ENCODE measurements around the gene TBC1D21.

The TBC1D21 gene

GRCh38 chr15:73881579-73882320, 8.4 kb downstream of the TBC1D21 start:
- Histone ChIP-seq H3K4me3 (ENCODE audit: low read depth in 1 of 2, low read length in 2 of 2) (no peak overlapping the region), H3K27me3 (ENCODE audit: control insufficient read depth in 1 of 2, insufficient read depth in 2 of 2, low read length in 2 of 2) (no peaks in the 10 kb centered on the region), H3K27ac (ENCODE audit: low read depth, low read length) (no peak overlapping the region), H3K36me3 (ENCODE audit: insufficient read depth, low read length) (no peaks in the 10 kb centered on the region), H3K4me1 (ENCODE audit: insufficient read depth, low read length) (no peaks in the 10 kb centered on the region), H3K9me3 (ENCODE audit: low read length) (no peaks in the 10 kb centered on the region), H3K9ac (ENCODE audit: low read length) (no peak overlapping the region)

GRCh38 chr15:73882761-73883419, 9.5 kb downstream of the TBC1D21 start:
- Histone ChIP-seq H3K36me3 (ENCODE audit: insufficient read depth, low read length) (no peaks in the 10 kb centered on the region), H3K4me3 (ENCODE audit: low read depth in 1 of 2, low read length in 2 of 2) (no peak overlapping the region), H3K27me3 (ENCODE audit: control insufficient read depth in 1 of 2, insufficient read depth in 2 of 2, low read length in 2 of 2) (no peaks in the 10 kb centered on the region), H3K27ac (ENCODE audit: low read depth, low read length) (no peak overlapping the region), H3K4me1 (ENCODE audit: insufficient read depth, low read length) (no peaks in the 10 kb centered on the region), H3K9me3 (ENCODE audit: low read length) (no peaks in the 10 kb centered on the region), H3K9ac (ENCODE audit: low read length) (no peak overlapping the region)

GRCh38 chr15:73884159-73884558, 10.8 kb downstream of the TBC1D21 start:
- Histone ChIP-seq H3K4me3 (ENCODE audit: low read depth in 1 of 2, low read length in 2 of 2) (no peak overlapping the region), H3K36me3 (ENCODE audit: insufficient read depth, low read length) (no peaks in the 10 kb centered on the region), H3K9me3 (ENCODE audit: low read length) (no peaks in the 10 kb centered on the region)

GRCh38 chr15:73885954-73886700, 12.8 kb downstream of the TBC1D21 start:
- no peaks in the 10 kb centered on the region for H3K27me3 ChIP-seq (ENCODE audit: control insufficient read depth in 1 of 2, insufficient read depth in 2 of 2, low read length in 2 of 2)

More at GRCh38 chr15:73884159-73884558, 10.8 kb downstream of the TBC1D21 start:
- H3K27me3 ChIP-seq (ENCODE audit: control insufficient read depth in 1 of 2, insufficient read depth in 2 of 2, low read length in 2 of 2) = no peaks in the 10 kb centered on the region
- H3K27ac ChIP-seq (ENCODE audit: low read depth, low read length) = no peak overlapping the region
- no peak overlapping the region for H3K9ac ChIP-seq (ENCODE audit: low read length)
- no peaks in the 10 kb centered on the region for H3K4me1 ChIP-seq (ENCODE audit: insufficient read depth, low read length)

GRCh38 chr15:73886717-73887345, 13.5 kb downstream of the TBC1D21 start:
- no peak overlapping the region for H3K9ac ChIP-seq (ENCODE audit: low read length)
- no peak overlapping the region for H3K27ac ChIP-seq (ENCODE audit: low read depth, low read length)
- H3K36me3 ChIP-seq (ENCODE audit: insufficient read depth, low read length) = no peaks in the 10 kb centered on the region
- no peaks in the 10 kb centered on the region for H3K4me1 ChIP-seq (ENCODE audit: insufficient read depth, low read length)
- no peaks in the 10 kb centered on the region for H3K27me3 ChIP-seq (ENCODE audit: control insufficient read depth in 1 of 2, insufficient read depth in 2 of 2, low read length in 2 of 2)
- no peak overlapping the region for H3K4me3 ChIP-seq (ENCODE audit: low read depth in 1 of 2, low read length in 2 of 2)
- no peaks in the 10 kb centered on the region for H3K9me3 ChIP-seq (ENCODE audit: low read length)

More at GRCh38 chr15:73885954-73886700, 12.8 kb downstream of the TBC1D21 start:
- H3K36me3 ChIP-seq (ENCODE audit: insufficient read depth, low read length) = no peaks in the 10 kb centered on the region
- no peak overlapping the region for H3K27ac ChIP-seq (ENCODE audit: low read depth, low read length)
- H3K4me3 ChIP-seq (ENCODE audit: low read depth in 1 of 2, low read length in 2 of 2) = no peak overlapping the region
- H3K4me1 ChIP-seq (ENCODE audit: insufficient read depth, low read length) = no peaks in the 10 kb centered on the region
- H3K9me3 ChIP-seq (ENCODE audit: low read length) = no peaks in the 10 kb centered on the region
- H3K9ac ChIP-seq (ENCODE audit: low read length) = no peak overlapping the region

GRCh38 chr15:73887481-73887880, 14.1 kb downstream of the TBC1D21 start:
- no peaks in the 10 kb centered on the region for H3K36me3 ChIP-seq (ENCODE audit: insufficient read depth, low read length)

GRCh38 chr15:73888224-73889041, 15.1 kb downstream of the TBC1D21 start:
- Histone ChIP-seq H3K27ac (ENCODE audit: low read depth, low read length) (no peak overlapping the region), H3K4me1 (ENCODE audit: insufficient read depth, low read length) (no peaks in the 10 kb centered on the region), H3K9me3 (ENCODE audit: low read length) (no peaks in the 10 kb centered on the region), H3K27me3 (ENCODE audit: control insufficient read depth in 1 of 2, insufficient read depth in 2 of 2, low read length in 2 of 2) (no peaks in the 10 kb centered on the region), H3K9ac (ENCODE audit: low read length) (no peak overlapping the region), H3K36me3 (ENCODE audit: insufficient read depth, low read length) (no peaks in the 10 kb centered on the region), H3K4me3 (ENCODE audit: low read depth in 1 of 2, low read length in 2 of 2) (no peak overlapping the region)

More at GRCh38 chr15:73887481-73887880, 14.1 kb downstream of the TBC1D21 start:
- H3K27me3 ChIP-seq (ENCODE audit: control insufficient read depth in 1 of 2, insufficient read depth in 2 of 2, low read length in 2 of 2) = no peaks in the 10 kb centered on the region
- H3K9ac ChIP-seq (ENCODE audit: low read length) = no peak overlapping the region
- no peak overlapping the region for H3K4me3 ChIP-seq (ENCODE audit: low read depth in 1 of 2, low read length in 2 of 2)
- no peak overlapping the region for H3K27ac ChIP-seq (ENCODE audit: low read depth, low read length)
- no peaks in the 10 kb centered on the region for H3K4me1 ChIP-seq (ENCODE audit: insufficient read depth, low read length)
- no peaks in the 10 kb centered on the region for H3K9me3 ChIP-seq (ENCODE audit: low read length)

- Histone ChIP-seq H3K4me3 (ENCODE audit: low read depth in 1 of 2, low read length in 2 of 2) (no peak overlapping the region), H3K27me3 (ENCODE audit: control insufficient read depth in 1 of 2, insufficient read depth in 2 of 2, low read length in 2 of 2) (no peaks in the 10 kb centered on the region), H3K36me3 (ENCODE audit: insufficient read depth, low read length) (no peaks in the 10 kb centered on the region), H3K9ac (ENCODE audit: low read length) (no peak overlapping the region), H3K9me3 (ENCODE audit: low read length) (no peaks in the 10 kb centered on the region), H3K4me1 (ENCODE audit: insufficient read depth, low read length) (no peaks in the 10 kb centered on the region), H3K27ac (ENCODE audit: low read depth, low read length) (no peak overlapping the region)
Observed at GRCh38 chr15:73889053-73889761, 15.8 kb downstream of the TBC1D21 start.

GRCh38 chr15:73889762-73890124, 16.4 kb downstream of the TBC1D21 start:
- H3K36me3 ChIP-seq (ENCODE audit: insufficient read depth, low read length) = no peaks in the 10 kb centered on the region
- H3K27ac ChIP-seq (ENCODE audit: low read depth, low read length) = no peak overlapping the region
- no peaks in the 10 kb centered on the region for H3K27me3 ChIP-seq (ENCODE audit: control insufficient read depth in 1 of 2, insufficient read depth in 2 of 2, low read length in 2 of 2)
- no peak overlapping the region for H3K9ac ChIP-seq (ENCODE audit: low read length)
- H3K9me3 ChIP-seq (ENCODE audit: low read length) = no peaks in the 10 kb centered on the region
- no peaks in the 10 kb centered on the region for H3K4me1 ChIP-seq (ENCODE audit: insufficient read depth, low read length)
- H3K4me3 ChIP-seq (ENCODE audit: low read depth in 1 of 2, low read length in 2 of 2) = no peak overlapping the region
